ENCODE results near the gene NFATC2. TPM values are rescaled to one million over a fixed set of nuclear protein-coding genes. Genes with fewer than 3 reads are reported as not detected.
A peak's percentile ranks its signal among the peaks of the same experiment; 100 is the strongest.

The NFATC2 gene
- total and polyA plus RNA-seq, 2 of the 4 experiments (the other 2 are of a cell fraction) = 0.18 to 0.38 TPM

DNA sequence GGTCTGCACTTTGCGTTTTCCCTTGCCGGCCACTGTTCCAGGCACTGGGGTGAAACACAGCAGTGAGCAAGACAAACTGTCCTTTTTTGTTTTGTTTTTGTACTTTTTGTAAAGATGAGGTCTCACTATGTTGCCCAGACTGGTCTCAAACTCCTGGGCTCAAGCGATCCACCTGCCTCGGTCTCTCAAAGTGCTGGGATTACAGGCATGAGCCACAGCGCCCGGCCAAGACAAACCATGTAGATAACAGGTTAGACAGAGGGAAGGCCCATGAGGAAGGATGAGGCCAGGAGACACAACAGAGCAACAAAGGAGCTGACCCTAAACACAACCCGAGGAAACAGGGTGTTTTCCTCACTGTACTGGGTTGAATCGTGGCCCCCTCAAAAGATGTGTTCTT is 165.4 kb downstream of the NFATC2 start:
- Histone ChIP-seq H3K4ac (ENCODE audit: low read depth, low read length) (no peak overlapping the region), H2AFZ (replicated peaks; ENCODE audit: low read length, poor library complexity) (no peak overlapping the region), H3K27me3 (ENCODE audit: control insufficient read depth, insufficient read depth, low read length) (no peaks in the 10 kb centered on the region), H3K9ac (ENCODE audit: low read depth, low read length) (no peak overlapping the region), H3K18ac (ENCODE audit: low read depth, low read length) (no peak overlapping the region), H3K79me1 (ENCODE audit: low read depth in 1 of 2, low read length in 2 of 2) (no peaks in the 10 kb centered on the region), H3K56ac (ENCODE audit: extremely low read depth, insufficient read depth, low read length) (no peak overlapping the region), H2BK20ac (ENCODE audit: low read depth, low read length) (no peak overlapping the region), H4K20me1 (ENCODE audit: insufficient read depth, low read length) (no peaks in the 10 kb centered on the region), H3K4me1 (ENCODE audit: control insufficient read depth, insufficient read depth, low read length) (no peaks in the 10 kb centered on the region), H2AK5ac (ENCODE audit: low read depth, low read length) (peak overlapping the region; percentile 40; the same call in 1 of the 2 replicates), H4K8ac (ENCODE audit: low read depth in 2 of 2, low read length in 2 of 2) (no peak overlapping the region), H4K5ac (ENCODE audit: low read depth, low read length) (no peak overlapping the region), H2AK9ac (replicated peaks; ENCODE audit: low read depth, low read length, poor library complexity) (no peak overlapping the region), H2BK5ac (ENCODE audit: low read depth, low read length, poor library complexity, severe bottlenecking) (no peak overlapping the region), H3K4me2 (ENCODE audit: low read depth, low read length) (no peak overlapping the region), H3K23ac (ENCODE audit: low read depth, low read length) (no peak overlapping the region), H3K9me3 (ENCODE audit: control insufficient read depth, insufficient read depth, low read length) (no peaks in the 10 kb centered on the region), H2BK120ac (ENCODE audit: low read depth, low read length) (no peak overlapping the region), H3K9me1 (ENCODE audit: insufficient read depth, low read length) (peaks cover 3% of the 10 kb centered on the region; the same call in 1 of the 2 replicates), H3K27ac (ENCODE audit: insufficient read depth, low read length) (no peak overlapping the region), H2BK15ac (ENCODE audit: low read depth, low read length) (no peak overlapping the region), H3K4me3 (ENCODE audit: insufficient read depth, low read depth, low read length) (no peak overlapping the region), H3K14ac (replicated peaks; ENCODE audit: low read depth, low read length) (no peak overlapping the region), H4K91ac (ENCODE audit: insufficient read depth, low read depth, low read length) (no peak overlapping the region), H3K36me3 (ENCODE audit: control insufficient read depth, insufficient read depth, low read length) (no peaks in the 10 kb centered on the region)
- no peak for ATAC-seq (ENCODE audit: low read depth)
- BruUV-seq (replicated peaks) = no TSS peak
- TF ChIP-seq MXI1 (IDR thresholded peaks at IDR 0.05; ENCODE audit: borderline replicate concordance, low read depth, low read length) (no peak), SMC3 (IDR thresholded peaks at IDR 0.05; ENCODE audit: low read depth, low read length) (no peak), MAZ (IDR thresholded peaks at IDR 0.05; ENCODE audit: borderline replicate concordance, low read depth, low read length) (no peak)
- CTCF ChIA-PET = no interaction called here
- in situ Hi-C loops (cut with MboI; ENCODE audit: low sequenced_read_pairs) (no loop called here), intact Hi-C loops (cut with micrococcal nuclease) (no loop called here), dilution Hi-C loops (cut with HindIII; ENCODE audit: low sequenced_read_pairs, unreplicated experiment) (no loop called here)
- WGBS, 2 experiments (ENCODE audit: extremely low coverage in 2 of 2, insufficient read length in 1 of 2) = 90% methylated on average over 2 of the region's 8 CpGs; no CpG with 5 or more reads in 1 of the 2 experiments
- DNase-seq = no peak
- POLR2A ChIA-PET (ENCODE audit: unreplicated experiment) = no interaction called here

All from IMR-90 (cell line).